AG09309 (cell line): Measurements from ENCODE around the gene PRTFDC1.

Source experiments
- DNase-seq: peaks from one replicate; pipeline ENCODE4 v3.0.0-alpha.2; 2010; ENCODE audit warnings: low read depth
- H3K4me3 ChIP-seq: 2 replicates; pipeline ENCODE4 v1.5.1; 2011; ENCODE audit warnings: mild to moderate bottlenecking, low read depth, low read length, moderate library complexity; ENCODE audit not compliant: control insufficient read depth
- TF ChIP-seq, protein P1 (sequence below): IDR thresholded peaks from 2 replicates; pipeline ENCODE4 v1.5.1; 2011; ENCODE audit warnings: mild to moderate bottlenecking, low read depth, low read length, inconsistent platforms; ENCODE audit not compliant: insufficient read depth, control insufficient read depth; ENCODE audit errors: missing control alignments

PRTFDC1 gene

DNA sequence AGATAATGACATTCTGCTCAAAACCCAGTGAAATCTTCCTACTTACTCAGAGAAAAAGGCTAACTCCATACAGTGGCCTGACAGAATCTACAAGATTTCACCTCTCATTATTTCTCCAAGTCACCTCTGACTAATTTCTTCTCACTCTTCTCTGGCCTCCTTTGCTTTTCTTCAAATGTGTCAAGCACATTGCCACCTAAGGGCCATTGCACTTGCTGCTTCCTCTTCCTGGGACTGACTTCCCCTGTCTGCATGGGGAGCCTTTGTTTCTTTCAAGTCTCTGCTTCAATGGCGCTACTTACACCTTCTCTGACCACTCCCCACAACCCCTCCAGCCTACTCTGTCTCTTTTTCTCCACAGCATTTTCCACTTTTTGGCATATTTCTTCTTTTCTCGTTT is 36.0 kb downstream of the PRTFDC1 start:
- no peak overlapping the region for H3K4me3 ChIP-seq
- no peak for DNase-seq
- TF ChIP-seq, protein P1, sequence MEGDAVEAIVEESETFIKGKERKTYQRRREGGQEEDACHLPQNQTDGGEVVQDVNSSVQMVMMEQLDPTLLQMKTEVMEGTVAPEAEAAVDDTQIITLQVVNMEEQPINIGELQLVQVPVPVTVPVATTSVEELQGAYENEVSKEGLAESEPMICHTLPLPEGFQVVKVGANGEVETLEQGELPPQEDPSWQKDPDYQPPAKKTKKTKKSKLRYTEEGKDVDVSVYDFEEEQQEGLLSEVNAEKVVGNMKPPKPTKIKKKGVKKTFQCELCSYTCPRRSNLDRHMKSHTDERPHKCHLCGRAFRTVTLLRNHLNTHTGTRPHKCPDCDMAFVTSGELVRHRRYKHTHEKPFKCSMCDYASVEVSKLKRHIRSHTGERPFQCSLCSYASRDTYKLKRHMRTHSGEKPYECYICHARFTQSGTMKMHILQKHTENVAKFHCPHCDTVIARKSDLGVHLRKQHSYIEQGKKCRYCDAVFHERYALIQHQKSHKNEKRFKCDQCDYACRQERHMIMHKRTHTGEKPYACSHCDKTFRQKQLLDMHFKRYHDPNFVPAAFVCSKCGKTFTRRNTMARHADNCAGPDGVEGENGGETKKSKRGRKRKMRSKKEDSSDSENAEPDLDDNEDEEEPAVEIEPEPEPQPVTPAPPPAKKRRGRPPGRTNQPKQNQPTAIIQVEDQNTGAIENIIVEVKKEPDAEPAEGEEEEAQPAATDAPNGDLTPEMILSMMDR, result no peak

DNA sequence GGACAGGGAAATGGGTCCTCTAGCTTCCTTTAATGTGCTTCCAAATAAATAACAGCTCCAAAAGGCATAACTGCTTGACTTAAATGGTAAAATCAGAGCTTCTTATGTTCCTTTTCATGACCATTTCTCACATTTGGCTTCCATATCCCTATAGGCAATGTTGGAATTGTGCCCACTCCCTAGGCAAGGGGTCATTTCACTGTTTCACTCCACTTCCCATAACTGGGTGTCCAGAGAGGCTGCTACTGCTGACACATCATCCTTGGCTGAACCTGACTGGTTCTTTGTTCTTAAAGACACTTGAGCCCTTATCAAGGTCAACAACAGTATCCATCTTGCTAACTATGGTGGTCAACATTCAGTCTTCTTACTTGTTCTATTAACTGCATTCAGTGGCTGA is 37.1 kb downstream of the PRTFDC1 start:
- TF ChIP-seq, protein P1, result no peak
- no peak for DNase-seq
- no peak overlapping the region for H3K4me3 ChIP-seq

DNA sequence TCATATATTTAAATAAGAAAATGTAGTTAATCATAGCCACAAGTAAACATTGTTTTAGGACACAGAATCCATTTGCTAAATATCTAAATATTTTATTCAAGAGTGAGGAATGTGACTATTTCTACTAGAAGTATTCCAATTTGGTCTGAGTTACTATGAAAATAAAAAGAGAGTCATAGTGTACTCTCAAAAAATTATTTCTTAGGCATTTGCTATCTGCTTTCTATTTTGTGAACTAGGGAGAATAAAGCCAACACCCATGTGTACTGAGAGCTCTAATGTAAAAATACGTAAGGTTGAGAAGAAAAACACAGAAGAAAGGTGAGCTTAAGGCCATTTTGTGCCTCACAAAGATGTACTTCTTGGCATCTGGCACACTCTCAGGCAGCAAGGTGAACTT is 38.3 kb downstream of the PRTFDC1 start:
- H3K4me3 ChIP-seq, result no peak overlapping the region
- TF ChIP-seq, protein P1, result no peak
- DNase-seq, result no peak

DNA sequence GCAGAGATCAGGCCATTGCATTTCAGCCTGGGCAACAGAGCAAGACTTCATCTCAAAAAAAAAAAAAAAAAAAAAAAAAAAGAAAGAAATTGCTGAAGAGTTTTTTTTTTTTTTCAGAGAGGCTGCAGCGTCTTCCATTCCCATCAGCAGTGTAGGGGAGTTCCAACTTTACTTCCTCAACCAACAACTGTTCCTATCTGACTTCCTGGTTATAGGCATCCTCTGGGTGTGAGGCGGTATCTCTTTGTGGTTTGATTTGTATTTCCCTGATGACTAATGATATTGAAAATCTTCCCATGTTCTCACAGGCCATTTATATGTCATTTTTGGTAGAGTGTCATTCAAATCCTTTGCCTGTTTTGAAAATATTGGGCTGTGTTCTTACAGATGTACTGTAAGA is 40.2 kb downstream of the PRTFDC1 start:
- H3K4me3 ChIP-seq, result no peak overlapping the region
- DNase-seq, result no peak

DNA sequence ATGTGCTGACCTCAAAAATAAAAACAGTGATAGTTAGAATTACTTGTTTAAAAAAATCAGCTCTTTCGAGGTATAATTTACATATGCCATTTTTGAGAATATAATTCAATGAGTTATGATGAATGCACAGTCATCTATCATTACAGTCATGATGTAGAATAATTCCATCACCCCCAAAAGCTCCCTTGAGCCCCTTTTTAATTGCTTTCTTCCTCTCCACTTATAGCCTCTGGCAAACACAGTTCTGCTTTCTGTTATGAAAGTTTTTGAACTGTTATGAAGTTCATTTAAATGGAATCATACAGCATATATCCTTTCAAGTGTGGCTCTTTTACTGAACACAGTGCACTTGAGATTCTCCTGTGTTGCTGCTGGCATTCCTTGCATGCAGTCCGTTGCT is 41.4 kb downstream of the PRTFDC1 start:
- H3K4me3 ChIP-seq, result no peak overlapping the region
- TF ChIP-seq, protein P1, result no peak
- DNase-seq, result no peak

More for the DNA sequence above, 40.2 kb downstream of the PRTFDC1 start:
- TF ChIP-seq, protein P1, result no peak

DNA sequence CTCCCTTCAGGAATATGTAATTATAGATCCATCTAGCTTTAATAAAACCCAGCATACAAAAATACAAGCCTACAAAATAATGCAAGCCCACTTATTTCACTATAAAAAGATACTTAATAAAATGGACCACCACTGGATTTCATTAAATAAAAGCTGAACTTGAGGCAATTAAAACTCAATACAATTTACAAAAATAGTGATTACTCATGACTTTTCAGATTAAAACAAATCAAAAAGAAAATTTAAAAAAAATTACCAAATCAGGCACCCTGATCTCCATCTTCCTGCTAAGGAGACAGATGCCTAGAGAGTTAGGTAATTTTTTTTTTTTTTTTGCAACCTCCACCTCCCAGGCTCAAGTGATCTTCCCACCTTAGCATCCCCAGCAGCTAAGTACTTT is 41.8 kb downstream of the PRTFDC1 start:
- TF ChIP-seq, protein P1, result no peak
- no peak for DNase-seq
- H3K4me3 ChIP-seq, result no peak overlapping the region
